ENCODE measurements around the gene TXN.
"Not testable (repeated sequence)": the region's sequence is repeated elsewhere in the genome, so short reads cannot be mapped to it uniquely, and the experiment has no call there.

TXN gene

DNA sequence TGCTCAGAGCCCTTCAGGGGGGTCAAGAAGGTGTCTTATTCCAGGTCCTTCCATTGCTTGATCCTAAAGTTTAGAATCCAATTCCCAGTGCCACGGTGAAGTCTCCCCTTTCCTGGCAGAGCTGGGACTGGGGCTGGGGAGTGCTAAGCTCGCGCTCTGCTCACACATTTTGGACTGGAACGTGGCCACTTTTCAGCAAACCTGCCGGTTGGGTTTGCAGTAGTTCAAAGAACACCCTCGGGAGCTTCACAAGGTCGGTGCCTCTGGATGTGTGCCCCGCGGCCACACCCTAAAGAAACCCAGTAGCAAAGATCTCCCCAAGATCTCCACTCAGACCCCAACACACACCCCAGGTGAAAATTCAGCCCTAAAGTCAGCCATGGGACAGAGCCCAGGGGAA is 48.3 kb downstream of the TXN start, which contains the start of gene C9orf152:
Gene C9orf152, minus strand, starts transcription at position 129 of the 400 bp plus-strand sequence. CDS start 580 bp downstream, outside the sequence.
- no peak for DNase-seq

DNA sequence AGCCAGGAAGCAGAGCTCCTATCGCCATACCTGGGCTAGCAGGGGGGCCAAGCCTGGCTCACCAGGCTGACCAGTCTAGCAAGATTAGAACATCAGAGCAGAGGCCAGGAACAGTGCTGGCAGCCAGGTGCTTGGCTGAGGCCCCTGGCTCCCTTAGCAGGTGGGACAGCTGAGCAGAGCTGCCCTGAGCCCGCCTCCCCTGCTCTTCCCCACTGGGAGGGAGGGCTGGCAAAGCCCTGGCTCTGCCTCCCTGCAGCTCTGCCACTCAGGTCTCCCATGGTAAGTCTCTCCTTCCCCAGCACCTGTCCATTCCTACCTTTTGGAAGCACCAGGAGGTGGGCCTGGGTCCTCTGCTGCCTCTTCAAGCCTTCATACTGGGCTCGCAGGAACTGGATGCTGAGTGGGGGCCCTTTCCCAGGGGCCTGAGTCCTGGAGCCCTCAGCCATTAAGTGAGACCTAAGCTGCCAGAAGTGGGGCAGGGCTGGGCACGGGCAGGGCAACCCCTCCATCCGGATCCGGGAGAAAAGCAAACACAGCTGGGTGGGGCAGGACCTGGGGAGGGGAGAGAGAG is 49.2 kb downstream of the TXN start:
- no peak for DNase-seq

DNA sequence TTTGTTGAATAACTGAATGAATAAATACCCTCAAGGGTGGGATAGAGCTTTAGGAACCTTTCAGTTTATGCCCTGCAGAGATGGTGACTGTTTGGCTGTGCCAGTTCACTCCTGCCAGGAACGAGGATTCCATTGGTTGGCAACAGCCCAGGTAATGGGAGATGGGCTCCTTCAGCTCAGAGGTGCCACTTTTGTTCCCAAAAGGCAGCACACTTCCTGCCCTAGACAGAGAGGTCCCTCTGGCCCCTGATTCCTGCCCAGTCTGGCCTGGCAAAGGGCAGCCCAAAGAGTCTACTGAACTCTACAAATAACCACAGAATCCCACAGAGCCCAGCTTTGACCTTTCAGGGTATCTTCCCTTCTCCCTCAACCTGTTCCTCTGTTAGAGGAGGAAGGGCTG is 49.9 kb downstream of the TXN start:
- DNase-seq, result no peak

DNA sequence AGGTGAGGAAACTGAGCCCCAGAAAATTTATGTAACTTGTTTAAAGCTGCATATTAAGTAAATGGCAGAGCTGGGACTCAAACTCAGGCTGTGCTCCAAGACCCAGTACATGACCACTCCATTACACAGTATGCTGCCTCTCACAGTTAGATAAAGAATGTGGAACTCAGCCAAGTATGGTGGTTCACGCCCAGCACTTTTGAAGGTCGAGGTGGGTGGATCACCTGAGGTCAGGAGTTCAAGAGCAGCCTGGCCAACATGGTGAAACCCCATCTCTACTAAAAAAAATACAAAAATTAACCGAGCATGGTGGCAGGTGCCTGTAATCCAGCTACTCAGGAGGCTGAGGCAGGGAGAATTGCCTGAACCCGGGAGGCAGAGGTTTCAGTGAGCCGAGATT is 50.7 kb downstream of the TXN start:
- DNase-seq, result not testable (repeated sequence)

DNA sequence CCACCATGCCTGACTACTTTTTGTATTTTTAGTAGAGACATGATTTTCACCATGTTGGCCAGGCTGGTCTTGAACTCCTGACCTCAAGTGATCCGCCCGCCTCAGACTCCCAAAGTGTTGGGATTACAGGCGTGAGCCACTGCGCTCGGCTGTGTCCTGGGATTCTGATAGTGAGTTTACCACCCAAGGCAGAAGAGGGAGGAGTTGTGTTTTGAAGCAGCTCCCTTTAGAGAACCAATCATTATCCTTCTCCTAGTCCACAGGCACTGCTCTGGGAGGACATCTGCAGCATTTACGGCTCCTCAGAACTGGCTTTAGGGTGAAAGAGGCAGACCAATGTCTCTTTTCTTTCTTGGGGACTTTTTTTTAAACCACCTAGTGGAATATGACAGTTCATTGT is 54.1 kb downstream of the TXN start:
- no peak for DNase-seq

DNA sequence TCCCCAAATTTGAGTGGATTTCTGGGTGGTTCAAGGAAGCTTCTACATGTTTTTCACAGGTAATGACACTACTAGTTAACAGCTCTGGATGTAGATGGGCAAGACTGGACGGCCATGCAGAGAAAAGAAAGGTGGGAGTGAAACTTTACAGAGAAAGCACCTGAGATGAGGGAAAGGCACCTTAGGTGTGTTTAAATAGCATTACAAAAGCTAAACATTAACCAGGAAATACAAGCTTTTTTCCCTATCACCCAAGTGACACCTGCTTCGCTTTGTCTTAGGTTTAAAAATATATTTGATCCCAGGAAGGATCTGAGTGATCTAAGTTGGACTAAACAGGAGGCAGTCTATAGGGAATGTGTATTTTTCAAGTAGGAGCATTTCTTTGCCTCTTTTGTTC is 56.7 kb downstream of the TXN start:
- no peak for DNase-seq

DNA sequence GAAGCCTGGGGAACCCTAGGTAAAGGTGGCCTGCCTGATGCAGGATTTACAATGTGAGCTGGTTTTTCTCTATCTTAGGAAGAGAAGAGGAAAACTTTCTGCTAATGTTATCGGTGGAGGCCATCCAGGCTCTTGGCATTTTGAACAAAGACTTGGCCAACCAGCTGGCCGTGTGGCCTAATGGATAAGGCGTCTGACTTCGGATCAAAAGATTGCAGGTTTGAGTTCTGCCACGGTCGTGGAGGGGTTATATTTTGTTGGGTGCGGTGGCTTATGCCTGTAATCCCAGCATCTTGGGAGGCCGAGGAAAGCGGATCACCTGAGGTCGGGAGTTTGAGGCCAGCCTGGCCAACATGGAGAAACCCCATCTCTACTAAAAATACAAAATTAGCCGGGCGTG is 58.0 kb downstream of the TXN start:
- no peak for DNase-seq

DNA sequence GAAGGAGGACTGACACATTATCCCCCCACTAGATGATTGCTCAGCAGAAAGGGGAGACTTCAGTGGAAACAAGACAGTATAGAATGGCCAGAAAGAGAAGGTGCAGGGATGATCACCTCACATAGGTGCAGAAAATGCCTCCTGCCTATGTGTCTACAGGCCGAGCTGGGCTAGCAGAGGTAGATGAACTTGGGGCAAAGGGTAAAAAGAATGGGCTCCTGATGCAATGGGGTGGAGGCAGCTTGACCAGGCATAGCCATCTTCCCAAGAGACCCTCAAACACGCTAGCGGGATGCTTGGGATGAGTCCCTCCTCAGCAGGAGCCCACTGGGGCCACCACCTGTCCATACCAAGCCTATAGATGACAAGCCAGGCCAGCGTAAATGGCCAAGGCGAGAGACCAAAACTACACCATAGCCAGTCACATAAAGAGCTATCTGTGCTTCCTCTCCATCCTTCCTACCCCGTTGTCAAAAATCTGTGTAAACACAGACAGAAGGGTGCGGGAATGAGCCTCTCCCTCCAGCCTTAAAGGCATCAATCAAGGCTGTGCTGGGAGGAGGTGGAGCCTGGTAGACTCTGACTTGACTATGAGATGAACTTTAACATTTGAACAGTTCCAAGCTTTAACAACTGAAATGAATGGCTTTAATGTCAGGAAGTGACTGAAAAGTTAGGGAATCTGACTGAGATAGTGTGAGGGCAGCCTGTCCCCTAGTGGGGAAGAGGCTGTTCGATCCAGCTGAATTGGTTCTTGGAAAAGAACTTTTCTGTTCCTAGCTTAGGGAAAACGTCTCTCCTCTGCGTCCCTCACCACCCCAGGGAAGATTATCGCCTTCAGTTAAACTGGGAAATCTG is 58.7 kb downstream of the TXN start:
- no peak for DNase-seq

DNA sequence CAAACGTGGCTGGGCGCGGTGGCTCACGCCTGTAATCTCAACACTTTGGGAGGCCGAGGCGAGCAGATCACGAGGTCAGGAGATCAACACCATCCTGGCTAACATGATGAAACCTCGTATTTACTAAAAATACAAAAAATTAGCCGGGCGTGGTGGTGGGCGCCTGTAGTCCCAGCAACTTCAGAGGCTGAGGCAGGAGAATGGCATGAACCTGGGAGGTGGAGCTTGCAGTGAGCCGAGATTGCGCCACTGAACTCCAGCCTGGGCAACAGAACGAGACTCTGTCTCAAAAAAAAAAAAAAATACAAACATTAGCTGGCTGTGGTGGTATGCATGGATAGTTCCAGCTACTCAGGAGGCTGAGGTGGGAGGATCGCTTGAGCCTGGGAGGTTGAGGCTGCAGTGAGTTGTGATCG is 60.2 kb downstream of the TXN start:
- not testable (repeated sequence) for DNase-seq
